ENCODE results near the gene SLC10A7.

The SLC10A7 gene

GRCh38 chr4:146222313-146222712 lies 299.4 kb downstream of the SLC10A7 start:
- DNase-seq (ENCODE audit: low read depth in 1 of 2, low spot score in 1 of 2): no peak

- no peak for DNase-seq (ENCODE audit: low read depth in 1 of 2, low spot score in 1 of 2)
Measured at GRCh38 chr4:146214238-146214637, 307.5 kb downstream of the SLC10A7 start, which contains the start of gene REELD1. TSS of gene REELD1 (plus strand) at chr4:146214538. CDS start at chr4:146216953, 2,415 bp downstream.

- no peak for DNase-seq (ENCODE audit: low read depth in 1 of 2, low spot score in 1 of 2)
Measured at GRCh38 chr4:146212781-146213180, 309.0 kb downstream of the SLC10A7 start.

- no peak for DNase-seq (ENCODE audit: low read depth in 1 of 2, low spot score in 1 of 2)
Measured at GRCh38 chr4:146211440-146211839, 310.3 kb downstream of the SLC10A7 start.

- no peak for DNase-seq (ENCODE audit: low read depth in 1 of 2, low spot score in 1 of 2)
Measured at GRCh38 chr4:146210890-146211289, 310.9 kb downstream of the SLC10A7 start.

GRCh38 chr4:146207410-146207809 lies 314.3 kb downstream of the SLC10A7 start:
- DNase-seq (ENCODE audit: low read depth in 1 of 2, low spot score in 1 of 2): no peak

Measured in activated T-helper 1 cell treated with anti-CD3 and anti-CD28 coated beads, Interleukin-2, amount 50 U/mL, for 16 hours (primary cell).